ENCODE data around the gene AOPEP. TPM values are rescaled to one million over a fixed set of nuclear protein-coding genes. Genes with fewer than 3 reads are reported as not detected.

The AOPEP gene
- total and polyA plus RNA-seq, 2 donors (not counting 3 experiments of a cell fraction or from before 2014, with no cell fraction given) = 20.2 to 41.6 TPM

GRCh38 chr9:95077766-95078370 is 351.4 kb downstream of the AOPEP start:
- H3K9ac ChIP-seq (replicated peaks; ENCODE audit: extremely low read depth, insufficient read depth, low read length) = no peak overlapping the region
- no peaks in the 10 kb centered on the region for H3K9me3 ChIP-seq (replicated peaks; ENCODE audit: control insufficient read depth, insufficient read depth, low read length)
- ChIA-PET POLR2A (no interaction called here), CTCF (interaction anchor here (1.1 to 1.4 kb wide), 2 partner anchors 49 to 397 kb away, joined by 3 to 4 read pairs; no protein-coding TSS in a partner anchor)
- DNase-seq (ENCODE audit: low read depth, low spot score) (no peak), FAIRE-seq (no peak)
- H3K27ac ChIP-seq (ENCODE audit: insufficient read depth, low read depth, low read length) = no peak overlapping the region
- TF ChIP-seq POLR2A (IDR thresholded peaks at IDR 0.05; ENCODE audit: low read depth, low read length) (no peak), GATA2 (IDR thresholded peaks at IDR 0.05; ENCODE audit: insufficient read depth, insufficient read length, low read depth, low read length) (no peak)
- no TSS peak for BruUV-seq (replicated peaks)
- dilution Hi-C loops (cut with MboI; ENCODE audit: extremely low pct_ligation_motif_present, low sequenced_read_pairs) (no loop called here), intact Hi-C loops (cut with micrococcal nuclease) (no loop called here)
- no peaks in the 10 kb centered on the region for H3K27me3 ChIP-seq (ENCODE audit: control insufficient read depth in 2 of 2, insufficient read depth in 2 of 2, low read length in 2 of 2)
- no peaks in the 10 kb centered on the region for H3K9me1 ChIP-seq (replicated peaks; ENCODE audit: control insufficient read depth, extremely low read depth, insufficient read depth, low read length)
- peaks cover 2 to 26% of the 10 kb centered on the region in 2 experiments for H3K36me3 ChIP-seq (ENCODE audit: control insufficient read depth in 2 of 2, extremely low read depth in 1 of 2, insufficient read depth in 2 of 2, low read length in 2 of 2)
- peaks cover 3% of the 10 kb centered on the region for H3K79me2 ChIP-seq (ENCODE audit: control insufficient read depth, insufficient read depth, low read length)
- no peak overlapping the region for H2AFZ ChIP-seq (ENCODE audit: low read depth, low read length)
- no peaks in the 10 kb centered on the region for H4K20me1 ChIP-seq (replicated peaks; ENCODE audit: control insufficient read depth, extremely low read depth, insufficient read depth, low read length)
- no peak overlapping the region for H3K4me3 ChIP-seq (replicated peaks in 1 of 3; ENCODE audit: insufficient read depth in 1 of 3, low read depth in 1 of 3, low read length in 3 of 3)
- H3K4me1 ChIP-seq (ENCODE audit: control insufficient read depth, extremely low read depth, insufficient read depth, low read length) = no peaks in the 10 kb centered on the region
- no peak overlapping the region for H3K4me2 ChIP-seq (ENCODE audit: insufficient read depth, low read length)

- Histone ChIP-seq H4K20me1 (replicated peaks; ENCODE audit: control insufficient read depth, extremely low read depth, insufficient read depth, low read length) (no peaks in the 10 kb centered on the region), H3K79me2 (ENCODE audit: control insufficient read depth, insufficient read depth, low read length) (peaks cover 3% of the 10 kb centered on the region), H3K9ac (replicated peaks; ENCODE audit: extremely low read depth, insufficient read depth, low read length) (no peak overlapping the region), H3K36me3 (ENCODE audit: control insufficient read depth in 2 of 2, extremely low read depth in 1 of 2, insufficient read depth in 2 of 2, low read length in 2 of 2) (peaks cover 2 to 32% of the 10 kb centered on the region in 2 experiments), H3K9me3 (replicated peaks; ENCODE audit: control insufficient read depth, insufficient read depth, low read length) (no peaks in the 10 kb centered on the region), H3K4me2 (ENCODE audit: insufficient read depth, low read length) (no peak overlapping the region), H3K4me3 (replicated peaks in 1 of 3; ENCODE audit: insufficient read depth in 1 of 3, low read depth in 1 of 3, low read length in 3 of 3) (no peak overlapping the region), H2AFZ (ENCODE audit: low read depth, low read length) (no peak overlapping the region), H3K9me1 (replicated peaks; ENCODE audit: control insufficient read depth, extremely low read depth, insufficient read depth, low read length) (no peaks in the 10 kb centered on the region), H3K27ac (ENCODE audit: insufficient read depth, low read depth, low read length) (no peak overlapping the region), H3K27me3 (ENCODE audit: control insufficient read depth in 2 of 2, insufficient read depth in 2 of 2, low read length in 2 of 2) (no peaks in the 10 kb centered on the region), H3K4me1 (ENCODE audit: control insufficient read depth, extremely low read depth, insufficient read depth, low read length) (no peaks in the 10 kb centered on the region)
- CTCF ChIA-PET = interaction anchor here (1.1 to 1.4 kb wide), 2 partner anchors 49 to 397 kb away, joined by 3 to 4 read pairs; no protein-coding TSS in a partner anchor
- DNase-seq (ENCODE audit: low read depth, low spot score) = no peak
- intact Hi-C loops (cut with micrococcal nuclease) = no loop called here
- TF ChIP-seq JUN (IDR thresholded peaks at IDR 0.05; ENCODE audit: borderline replicate concordance, insufficient read depth, insufficient read length, low read depth) (no peak), CTCF (IDR thresholded peaks at IDR 0.05; ENCODE audit: extremely low read depth in 1 of 2, insufficient read depth in 1 of 2, low read depth in 1 of 2, low read length in 2 of 2) (no peak), MAX (IDR thresholded peaks at IDR 0.05; ENCODE audit: insufficient read depth, insufficient read length) (no peak), EZH2 (IDR thresholded peaks at IDR 0.05; ENCODE audit: borderline replicate concordance, low read depth, low read length, severe bottlenecking) (no peak), GATA2 (IDR thresholded peaks at IDR 0.05; ENCODE audit: insufficient read depth, insufficient read length, low read depth, low read length) (no peak), POLR2AphosphoS5 (IDR thresholded peaks at IDR 0.05; ENCODE audit: insufficient read depth, low read depth, low read length) (no peak)
- no peak for FAIRE-seq
- POLR2A ChIA-PET = no interaction called here
- no TSS peak for BruUV-seq (replicated peaks)
- dilution Hi-C loops (cut with MboI; ENCODE audit: extremely low pct_ligation_motif_present, low sequenced_read_pairs) = no loop called here
Measured at GRCh38 chr9:95078511-95078910, 352.0 kb downstream of the AOPEP start.

Data from endothelial cell of umbilical vein (primary cell).